Neural cell (in vitro differentiated cells): ENCODE data around the gene AADAT. TPM values are rescaled to one million over a fixed set of nuclear protein-coding genes. Genes with fewer than 3 reads are reported as not detected.

ENCODE experiments used
- H2AFZ ChIP-seq: fragments of 200-600, 300-800 bp; sonication (generic), shearing (Covaris generic); 2 replicates; pipeline ENCODE4 v1.6.0; 2014; ENCODE audit warnings: low read depth, mild to moderate bottlenecking, antibody characterized with exemption, low read length, moderate library complexity
- H3F3A ChIP-seq: fragments of 200-600 bp; shearing (Covaris generic); 2 replicates; pipeline ENCODE4 v1.6.1; 2016; ENCODE audit warnings: mild to moderate bottlenecking, moderate library complexity, mixed read lengths, antibody characterized with exemption, low read length; ENCODE audit not compliant: insufficient read depth, poor library complexity, severe bottlenecking
- H3K27ac ChIP-seq: fragments of 200-600, 300-800 bp; sonication (generic), shearing (Covaris generic); 2 replicates; pipeline ENCODE4 v1.5.1; 2014; ENCODE audit warnings: mild to moderate bottlenecking, low read length, moderate library complexity
- H3K27me3 ChIP-seq: fragments of 300-800, 200-600 bp; sonication (generic), shearing (Covaris generic); 2 replicates; pipeline ENCODE4 v1.6.0; 2014; ENCODE audit warnings: mild to moderate bottlenecking, low read depth, low read length, moderate library complexity; ENCODE audit not compliant: insufficient read depth
- H3K36me3 ChIP-seq: fragments of 300-800, 200-600 bp; sonication (generic), shearing (Covaris generic); 2 replicates; pipeline ENCODE4 v1.5.1; 2014; ENCODE audit warnings: mild to moderate bottlenecking, antibody characterized with exemption, low read length, moderate library complexity; ENCODE audit not compliant: insufficient read depth
- H3K4me2 ChIP-seq: fragments of 300-800, 200-600 bp; sonication (generic), shearing (Covaris generic); 2 replicates; pipeline ENCODE4 v1.6.0; 2014; ENCODE audit warnings: mild to moderate bottlenecking, low read length
- H3K4me3 ChIP-seq: fragments of 300-800, 200-600 bp; sonication (generic), shearing (Covaris generic); 2 replicates; pipeline ENCODE4 v1.5.1; 2014; ENCODE audit warnings: mild to moderate bottlenecking, low read length, moderate library complexity
- H3K79me2 ChIP-seq: fragments of 200-600 bp; shearing (Covaris generic); replicated peaks from 2 replicates; pipeline ENCODE4 v1.6.0; 2014; ENCODE audit warnings: mild to moderate bottlenecking, low read length, moderate library complexity; ENCODE audit not compliant: insufficient read depth
- H3K9ac ChIP-seq: fragments of 300-800, 200-600 bp; sonication (generic), shearing (Covaris generic); 2 replicates; pipeline ENCODE4 v1.6.1; 2016; ENCODE audit warnings: mild to moderate bottlenecking, low read length, mixed read lengths
- H3K9me2 ChIP-seq: fragments of 200-600 bp; shearing (Covaris generic); 2 replicates; pipeline ENCODE4 v1.6.1; 2016; ENCODE audit warnings: mild to moderate bottlenecking, low read length, mixed read lengths; ENCODE audit not compliant: insufficient read depth
- H3K9me3 ChIP-seq: fragments of 200-600, 300-800 bp; sonication (generic), shearing (Covaris generic); 2 replicates; pipeline ENCODE4 v1.6.1; 2016; ENCODE audit warnings: mild to moderate bottlenecking, mixed run types, low read length, moderate library complexity, mixed read lengths
- H4K20me1 ChIP-seq: fragments of 200-600 bp; shearing (Covaris generic); 2 replicates; pipeline ENCODE4 v1.6.1; 2016; ENCODE audit warnings: mild to moderate bottlenecking, mixed run types; ENCODE audit not compliant: insufficient read depth
- EP300 ChIP-seq: fragments of 450-650 bp; conservative IDR thresholded peaks from 2 replicates; pipeline ENCODE4 v1.6.1; 2014; ENCODE audit warnings: antibody characterized with exemption, mild to moderate bottlenecking, moderate library complexity; ENCODE audit not compliant: poor library complexity, severe bottlenecking
- EZH2 ChIP-seq: fragments of 200-600, 300-800 bp; shearing (Covaris generic), sonication (generic); IDR thresholded peaks from 2 replicates; pipeline ENCODE4 v1.6.1; 2014; ENCODE audit warnings: antibody characterized with exemption, low read length, borderline replicate concordance, mild to moderate bottlenecking; ENCODE audit not compliant: insufficient read depth, poor library complexity, severe bottlenecking
- MXI1 ChIP-seq: fragments of 450-650 bp; conservative IDR thresholded peaks from 2 replicates; pipeline ENCODE4 v1.6.1; 2014; ENCODE audit warnings: antibody characterized with exemption, mild to moderate bottlenecking; ENCODE audit not compliant: poor library complexity, severe bottlenecking
- POLR2AphosphoS5 ChIP-seq: IDR thresholded peaks from 2 replicates; pipeline ENCODE4 v1.6.1; 2012
- RAD21 ChIP-seq: fragments of 450-650 bp; conservative IDR thresholded peaks from 2 replicates; pipeline ENCODE4 v1.6.1; 2014; ENCODE audit warnings: antibody characterized with exemption, mild to moderate bottlenecking, moderate library complexity
- REST ChIP-seq: IDR thresholded peaks from 2 replicates; pipeline ENCODE4 v1.6.1; 2012; ENCODE audit warnings: borderline replicate concordance
- SMC3 ChIP-seq: fragments of 450-650 bp; conservative IDR thresholded peaks from 2 replicates; pipeline ENCODE4 v1.6.1; 2014; ENCODE audit warnings: antibody characterized with exemption, mild to moderate bottlenecking, moderate library complexity; ENCODE audit not compliant: poor library complexity
- TAF1 ChIP-seq: IDR thresholded peaks from 2 replicates; pipeline ENCODE4 v1.6.1; 2012; ENCODE audit warnings: low read depth
- polyA plus RNA-seq: library from polyadenylated mRNA; depleted of rRNA; stranded (reverse); fragments of >200 nt; gene quantifications from 2 replicates; pipeline ENCODE4 v1.2.3, GENCODE V29; 2014
- TF ChIP-seq, protein P1 (sequence below): fragments of 450-650 bp; IDR thresholded peaks from 2 replicates; pipeline ENCODE4 v1.5.1; 2014; ENCODE audit warnings: antibody characterized with exemption, mild to moderate bottlenecking, moderate library complexity; ENCODE audit not compliant: poor library complexity, severe bottlenecking

Gene AADAT
- polyA plus RNA-seq, 1 donor from 2014 or later = 79.3 TPM

- TF ChIP-seq SMC3 = no peak
- no peak for TF ChIP-seq TAF1
- no peak for TF ChIP-seq EP300
- no peak for TF ChIP-seq REST
- TF ChIP-seq, protein P1, sequence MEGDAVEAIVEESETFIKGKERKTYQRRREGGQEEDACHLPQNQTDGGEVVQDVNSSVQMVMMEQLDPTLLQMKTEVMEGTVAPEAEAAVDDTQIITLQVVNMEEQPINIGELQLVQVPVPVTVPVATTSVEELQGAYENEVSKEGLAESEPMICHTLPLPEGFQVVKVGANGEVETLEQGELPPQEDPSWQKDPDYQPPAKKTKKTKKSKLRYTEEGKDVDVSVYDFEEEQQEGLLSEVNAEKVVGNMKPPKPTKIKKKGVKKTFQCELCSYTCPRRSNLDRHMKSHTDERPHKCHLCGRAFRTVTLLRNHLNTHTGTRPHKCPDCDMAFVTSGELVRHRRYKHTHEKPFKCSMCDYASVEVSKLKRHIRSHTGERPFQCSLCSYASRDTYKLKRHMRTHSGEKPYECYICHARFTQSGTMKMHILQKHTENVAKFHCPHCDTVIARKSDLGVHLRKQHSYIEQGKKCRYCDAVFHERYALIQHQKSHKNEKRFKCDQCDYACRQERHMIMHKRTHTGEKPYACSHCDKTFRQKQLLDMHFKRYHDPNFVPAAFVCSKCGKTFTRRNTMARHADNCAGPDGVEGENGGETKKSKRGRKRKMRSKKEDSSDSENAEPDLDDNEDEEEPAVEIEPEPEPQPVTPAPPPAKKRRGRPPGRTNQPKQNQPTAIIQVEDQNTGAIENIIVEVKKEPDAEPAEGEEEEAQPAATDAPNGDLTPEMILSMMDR = no peak
- TF ChIP-seq POLR2AphosphoS5 = no peak
- TF ChIP-seq EZH2 = no peak
- TF ChIP-seq MXI1 = no peak
- TF ChIP-seq RAD21 = no peak
- no peak overlapping the region for H2AFZ ChIP-seq
- H3K4me3 ChIP-seq = no peak overlapping the region
- H3K79me2 ChIP-seq = no peaks in the 10 kb centered on the region
- no peak overlapping the region for H3K27ac ChIP-seq
- H4K20me1 ChIP-seq = no peaks in the 10 kb centered on the region
- H3K9ac ChIP-seq = no peak overlapping the region
- no peaks in the 10 kb centered on the region for H3K9me3 ChIP-seq
- H3K9me2 ChIP-seq = no peaks in the 10 kb centered on the region
- no peaks in the 10 kb centered on the region for H3F3A ChIP-seq
- H3K27me3 ChIP-seq = no peaks in the 10 kb centered on the region
- H3K36me3 ChIP-seq = no peaks in the 10 kb centered on the region
- no peak overlapping the region for H3K4me2 ChIP-seq
Observed at GRCh38 chr4:170037481-170037880, 52.3 kb downstream of the AADAT start.

GRCh38 chr4:170035845-170036244, 53.9 kb downstream of the AADAT start:
- Histone ChIP-seq H3K4me2 (no peak overlapping the region), H3K36me3 (no peaks in the 10 kb centered on the region), H3K79me2 (no peaks in the 10 kb centered on the region), H3K9me2 (no peaks in the 10 kb centered on the region), H4K20me1 (no peaks in the 10 kb centered on the region), H3F3A (no peaks in the 10 kb centered on the region), H3K27ac (no peak overlapping the region), H3K27me3 (no peaks in the 10 kb centered on the region), H2AFZ (no peak overlapping the region), H3K4me3 (no peak overlapping the region), H3K9ac (no peak overlapping the region), H3K9me3 (no peaks in the 10 kb centered on the region)
- no peak for TF ChIP-seq EP300
- no peak for TF ChIP-seq TAF1
- TF ChIP-seq, protein P1 = no peak
- TF ChIP-seq RAD21 = no peak
- no peak for TF ChIP-seq REST
- TF ChIP-seq MXI1 = no peak
- TF ChIP-seq SMC3 = no peak
- no peak for TF ChIP-seq POLR2AphosphoS5
- no peak for TF ChIP-seq EZH2
